Effector memory CD8-positive, alpha-beta T cell (primary cell): Measurements from ENCODE around the gene KCP.
"Not testable (repeated sequence)": the region's sequence is repeated elsewhere in the genome, so short reads cannot be mapped to it uniquely, and the experiment has no call there.

Source experiments
- ATAC-seq: fragments of 150-1000 bp; cut with Tn5 transposase; replicated peaks from 2 replicates; pipeline ENCODE4 v1.10.0; 2021; ENCODE audit warnings: mild to moderate bottlenecking, moderate library complexity
- DNase-seq, 3 experiments: peaks; one replicate each; pipeline ENCODE4 v3.0.0; 2021
- H3K27ac Mint-ChIP-seq, 2 donors: one replicate each; pipeline ENCODE4 v1.8.0; 2022; ENCODE audit warnings: mild to moderate bottlenecking in 2 of 2, mixed read lengths in 2 of 2, moderate library complexity in 2 of 2
- H3K27me3 Mint-ChIP-seq, 2 donors: one replicate each; pipeline ENCODE4 v1.8.0; 2022; ENCODE audit warnings: mixed read lengths in 2 of 2
- H3K36me3 Mint-ChIP-seq: one replicate; pipeline ENCODE4 v1.8.0; 2022; ENCODE audit warnings: mild to moderate bottlenecking, moderate library complexity, mixed read lengths; ENCODE audit not compliant: insufficient read depth
- H3K4me1 Mint-ChIP-seq, 2 donors: one replicate each; pipeline ENCODE4 v1.8.0; 2022; ENCODE audit warnings: low read depth in 2 of 2, mixed read lengths in 2 of 2
- H3K4me3 Mint-ChIP-seq, 2 donors: one replicate each; pipeline ENCODE4 v1.8.0; 2022; ENCODE audit warnings: mild to moderate bottlenecking in 2 of 2, mixed read lengths in 2 of 2, moderate library complexity in 2 of 2
- H3K9me3 Mint-ChIP-seq, 2 donors: one replicate each; pipeline ENCODE4 v1.8.0; 2022; ENCODE audit warnings: mixed read lengths in 2 of 2

The KCP gene

GRCh38 chr7:128913870-128914565 is 3.5 kb upstream of the KCP start:
- H3K4me1 Mint-ChIP-seq, result peaks cover 4 to 9% of the 10 kb centered on the region in 2 donors
- H3K9me3 Mint-ChIP-seq, result no peaks in the 10 kb centered on the region
- no peak overlapping the region for H3K27ac Mint-ChIP-seq
- no peaks in the 10 kb centered on the region for H3K36me3 Mint-ChIP-seq
- peaks cover 73 to 97% of the 10 kb centered on the region in 2 donors for H3K27me3 Mint-ChIP-seq
- H3K4me3 Mint-ChIP-seq, result peak overlapping the region in 1 of 2 donors; percentile 47
- no peak for DNase-seq
- no peak for ATAC-seq

DNA sequence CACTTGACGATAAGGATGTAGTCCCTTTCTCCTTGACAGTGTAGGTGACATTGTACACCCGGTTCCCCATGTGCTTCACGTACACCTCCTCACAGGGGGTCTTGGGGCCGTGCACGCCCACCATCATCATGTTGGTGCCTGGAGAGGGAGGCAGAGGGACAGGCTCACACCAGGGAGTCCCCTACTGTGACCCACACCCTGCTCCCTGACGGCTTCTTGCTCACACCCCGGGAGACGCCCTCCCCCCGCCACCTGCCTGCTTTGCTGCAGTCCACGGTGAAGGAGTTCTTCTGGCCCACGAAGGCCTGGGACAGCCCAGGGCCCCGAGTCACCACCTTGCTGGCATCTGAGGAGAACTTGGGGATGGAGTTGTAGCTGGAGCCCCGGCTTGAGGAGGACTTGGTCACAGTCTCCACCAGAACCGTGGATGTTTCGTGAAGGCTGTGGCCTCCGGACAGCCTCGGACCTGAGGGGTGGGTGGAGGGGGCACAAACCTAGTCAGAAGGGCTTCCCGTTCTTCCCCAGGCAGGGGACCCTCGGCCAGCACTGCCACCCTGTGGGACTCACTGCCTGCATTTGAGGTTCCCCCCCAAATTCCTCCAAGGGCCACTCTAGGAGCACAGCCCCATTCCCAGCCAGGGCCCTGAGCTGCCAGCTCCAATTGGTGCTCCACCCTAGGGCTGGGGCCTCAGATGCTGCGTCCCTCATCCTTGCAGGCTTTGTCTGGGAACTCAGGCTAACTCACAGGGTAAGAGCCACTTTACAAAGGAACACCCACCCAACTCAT is 2.4 kb upstream of the KCP start:
- not testable (repeated sequence) for H3K4me3 Mint-ChIP-seq, H3K36me3 Mint-ChIP-seq, DNase-seq, H3K4me1 Mint-ChIP-seq, H3K27ac Mint-ChIP-seq, ATAC-seq, H3K9me3 Mint-ChIP-seq
- peaks cover 70 to 97% of the 10 kb centered on the region in 2 donors for H3K27me3 Mint-ChIP-seq

- Mint-ChIP-seq H3K4me3 (no peak overlapping the region), H3K36me3 (no peaks in the 10 kb centered on the region), H3K4me1 (peaks cover 4 to 9% of the 10 kb centered on the region in 2 donors), H3K27ac (peak overlapping the region in 1 of 2 donors; percentile 38), H3K27me3 (peaks cover 69 to 97% of the 10 kb centered on the region in 2 donors), H3K9me3 (no peaks in the 10 kb centered on the region)
- no peak for ATAC-seq
- DNase-seq, result no peak
Observed at GRCh38 chr7:128912281-128912680, 1.8 kb upstream of the KCP start.

- Mint-ChIP-seq H3K4me3 (no peak overlapping the region), H3K27ac (peak overlapping the region in 1 of 2 donors; percentile 38), H3K27me3 (peaks cover 62 to 97% of the 10 kb centered on the region in 2 donors)
Observed at GRCh38 chr7:128911423-128912031, 1.0 kb upstream of the KCP start.

DNA sequence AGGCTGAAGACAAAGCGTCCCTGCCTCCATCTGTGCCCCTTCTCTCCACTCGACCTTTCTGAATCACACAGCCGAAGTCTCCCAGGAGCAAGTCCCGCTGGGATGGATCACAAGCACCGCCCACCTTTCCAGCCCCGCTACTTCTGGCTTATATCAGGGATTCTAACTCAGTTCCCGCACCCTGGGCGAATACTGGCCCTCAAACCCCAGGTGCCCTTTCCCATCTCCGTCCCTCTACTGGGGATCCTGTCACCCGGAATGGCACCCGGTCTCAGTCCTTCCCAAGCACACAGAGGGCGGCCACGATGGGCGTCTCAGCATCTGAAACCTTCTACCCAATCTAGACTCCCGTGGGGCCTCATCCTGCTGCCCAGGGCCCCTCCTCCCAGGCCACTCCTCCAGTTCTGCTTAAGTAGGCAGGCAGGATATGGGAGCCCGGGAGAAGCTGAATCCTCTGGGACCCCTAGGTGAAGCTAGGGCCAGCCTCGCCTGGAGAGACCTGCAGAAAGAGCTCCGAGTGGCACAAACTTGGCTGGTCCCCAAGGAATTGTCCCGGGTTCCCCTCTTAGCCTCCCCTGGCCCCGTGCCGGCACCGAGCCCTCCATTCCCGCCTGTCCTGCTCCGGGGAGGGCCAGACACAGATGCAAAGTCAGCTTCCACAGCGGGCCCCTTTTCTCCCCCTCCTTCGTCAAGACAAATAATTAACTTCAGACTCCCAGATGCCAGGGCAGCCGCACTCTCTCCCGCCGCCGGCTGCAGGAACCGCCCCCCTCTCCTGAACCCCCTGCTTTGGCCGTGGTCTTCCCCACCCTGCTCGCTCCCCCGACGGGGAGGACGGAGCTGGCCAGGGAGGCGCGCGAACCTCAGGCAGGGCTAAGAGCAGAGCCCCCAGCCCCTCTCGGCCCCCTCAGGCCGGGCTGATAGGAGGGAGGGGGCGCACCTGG is 612 bp downstream of the KCP start:
- Mint-ChIP-seq H3K27me3 (peaks cover 60 to 99% of the 10 kb centered on the region in 2 donors), H3K36me3 (no peaks in the 10 kb centered on the region), H3K27ac (no peak overlapping the region), H3K4me1 (peaks cover 4 to 5% of the 10 kb centered on the region in 2 donors), H3K9me3 (no peaks in the 10 kb centered on the region), H3K4me3 (no peak overlapping the region)
- DNase-seq (no peak), ATAC-seq (no peak)

More at GRCh38 chr7:128911423-128912031, 1.0 kb upstream of the KCP start:
- H3K36me3 Mint-ChIP-seq, result no peaks in the 10 kb centered on the region
- no peaks in the 10 kb centered on the region for H3K9me3 Mint-ChIP-seq
- DNase-seq (no peak), ATAC-seq (no peak)
- H3K4me1 Mint-ChIP-seq, result peaks cover 4 to 9% of the 10 kb centered on the region in 2 donors

DNA sequence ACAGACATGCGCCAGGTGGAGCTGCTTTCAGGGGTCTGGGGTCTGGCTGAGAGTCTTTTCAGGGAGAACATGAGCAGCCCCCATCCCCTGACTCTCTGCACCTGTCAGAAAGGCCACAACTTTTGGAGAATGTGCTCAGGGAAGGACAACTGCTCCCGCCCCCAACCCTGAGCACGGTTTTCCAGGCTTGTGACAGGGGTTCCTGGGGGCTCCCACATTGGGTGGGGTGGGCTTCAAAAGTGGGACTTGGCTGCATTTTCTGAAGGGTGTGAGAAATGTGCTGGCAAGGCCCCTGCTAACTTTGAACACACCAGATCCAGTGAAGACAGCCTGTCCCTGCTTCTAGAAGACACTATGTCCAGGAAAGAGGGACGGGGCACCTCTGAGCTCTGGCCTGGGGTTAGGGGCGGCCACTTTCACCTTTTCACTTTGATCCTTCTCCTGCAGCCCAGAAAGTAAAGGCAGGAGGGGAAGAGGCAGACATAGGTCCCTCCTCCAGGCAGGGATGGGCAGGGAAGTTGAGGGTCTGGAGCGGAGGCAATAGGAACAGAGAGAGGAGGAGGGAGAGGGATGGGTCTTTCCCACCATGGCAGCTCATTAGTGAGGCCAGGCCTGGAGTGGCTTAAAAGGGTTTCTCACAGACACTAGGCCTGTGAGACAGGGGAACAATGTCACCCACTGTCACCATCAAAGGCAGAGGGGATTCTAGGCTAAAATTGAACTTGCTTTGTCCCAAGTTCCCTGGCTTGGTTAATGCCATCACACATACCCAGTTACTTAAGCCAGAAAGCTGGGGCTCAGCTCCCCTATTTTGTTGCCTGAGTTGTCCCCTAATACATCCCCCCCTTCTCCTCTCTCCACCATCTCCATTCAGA is 1.5 kb downstream of the KCP start:
- peaks cover 53 to 99% of the 10 kb centered on the region in 2 donors for H3K27me3 Mint-ChIP-seq
- no peak overlapping the region for H3K4me3 Mint-ChIP-seq
- H3K27ac Mint-ChIP-seq, result no peak overlapping the region
- H3K36me3 Mint-ChIP-seq, result no peaks in the 10 kb centered on the region
- ATAC-seq (no peak), DNase-seq (no peak)
- H3K4me1 Mint-ChIP-seq, result peaks cover 6 to 7% of the 10 kb centered on the region in 2 donors
- H3K9me3 Mint-ChIP-seq, result no peaks in the 10 kb centered on the region

- ATAC-seq, result no peak
Observed at GRCh38 chr7:128906766-128907559, 3.5 kb downstream of the KCP start.

GRCh38 chr7:128906001-128906765 is 4.3 kb downstream of the KCP start:
- no peak overlapping the region for H3K4me3 Mint-ChIP-seq
- no peak for DNase-seq
- H3K4me1 Mint-ChIP-seq, result peaks cover 6% of the 10 kb centered on the region in 2 donors
- peaks cover 45 to 96% of the 10 kb centered on the region in 2 donors for H3K27me3 Mint-ChIP-seq
- H3K36me3 Mint-ChIP-seq, result peaks cover 3% of the 10 kb centered on the region
- ATAC-seq, result no peak
- no peak overlapping the region for H3K27ac Mint-ChIP-seq
- H3K9me3 Mint-ChIP-seq, result no peaks in the 10 kb centered on the region

More at GRCh38 chr7:128906766-128907559, 3.5 kb downstream of the KCP start:
- Mint-ChIP-seq H3K36me3 (peaks cover 3% of the 10 kb centered on the region), H3K4me3 (no peak overlapping the region), H3K9me3 (no peaks in the 10 kb centered on the region), H3K27me3 (peaks cover 52 to 97% of the 10 kb centered on the region in 2 donors), H3K27ac (no peak overlapping the region), H3K4me1 (peaks cover 6% of the 10 kb centered on the region in 2 donors)
- DNase-seq, result no peak

- peaks cover 3% of the 10 kb centered on the region for H3K36me3 Mint-ChIP-seq
- ATAC-seq (peak; percentile 82), DNase-seq (peak; percentile 24 to 29 (median 27))
Observed at GRCh38 chr7:128904381-128905197, 5.9 kb downstream of the KCP start.

GRCh38 chr7:128903621-128904361 is 6.7 kb downstream of the KCP start:
- no peak overlapping the region for H3K4me3 Mint-ChIP-seq
- H3K27me3 Mint-ChIP-seq, result peaks cover 25 to 72% of the 10 kb centered on the region in 2 donors
- peaks cover 5 to 6% of the 10 kb centered on the region in 2 donors for H3K4me1 Mint-ChIP-seq
- no peaks in the 10 kb centered on the region for H3K9me3 Mint-ChIP-seq
- peak overlapping the region in 1 of 2 donors; percentile 71 for H3K27ac Mint-ChIP-seq
- H3K36me3 Mint-ChIP-seq, result peaks cover 3% of the 10 kb centered on the region
- no peak for DNase-seq
- ATAC-seq, result no peak

More at GRCh38 chr7:128904381-128905197, 5.9 kb downstream of the KCP start:
- Mint-ChIP-seq H3K27me3 (peaks cover 33 to 80% of the 10 kb centered on the region in 2 donors), H3K27ac (peak overlapping the region in 1 of 2 donors; percentile 71), H3K9me3 (no peaks in the 10 kb centered on the region), H3K4me3 (no peak overlapping the region), H3K4me1 (peaks cover 6% of the 10 kb centered on the region in 2 donors)
